ENCODE measurements around the gene SPATC1L.

Gene SPATC1L

DNA sequence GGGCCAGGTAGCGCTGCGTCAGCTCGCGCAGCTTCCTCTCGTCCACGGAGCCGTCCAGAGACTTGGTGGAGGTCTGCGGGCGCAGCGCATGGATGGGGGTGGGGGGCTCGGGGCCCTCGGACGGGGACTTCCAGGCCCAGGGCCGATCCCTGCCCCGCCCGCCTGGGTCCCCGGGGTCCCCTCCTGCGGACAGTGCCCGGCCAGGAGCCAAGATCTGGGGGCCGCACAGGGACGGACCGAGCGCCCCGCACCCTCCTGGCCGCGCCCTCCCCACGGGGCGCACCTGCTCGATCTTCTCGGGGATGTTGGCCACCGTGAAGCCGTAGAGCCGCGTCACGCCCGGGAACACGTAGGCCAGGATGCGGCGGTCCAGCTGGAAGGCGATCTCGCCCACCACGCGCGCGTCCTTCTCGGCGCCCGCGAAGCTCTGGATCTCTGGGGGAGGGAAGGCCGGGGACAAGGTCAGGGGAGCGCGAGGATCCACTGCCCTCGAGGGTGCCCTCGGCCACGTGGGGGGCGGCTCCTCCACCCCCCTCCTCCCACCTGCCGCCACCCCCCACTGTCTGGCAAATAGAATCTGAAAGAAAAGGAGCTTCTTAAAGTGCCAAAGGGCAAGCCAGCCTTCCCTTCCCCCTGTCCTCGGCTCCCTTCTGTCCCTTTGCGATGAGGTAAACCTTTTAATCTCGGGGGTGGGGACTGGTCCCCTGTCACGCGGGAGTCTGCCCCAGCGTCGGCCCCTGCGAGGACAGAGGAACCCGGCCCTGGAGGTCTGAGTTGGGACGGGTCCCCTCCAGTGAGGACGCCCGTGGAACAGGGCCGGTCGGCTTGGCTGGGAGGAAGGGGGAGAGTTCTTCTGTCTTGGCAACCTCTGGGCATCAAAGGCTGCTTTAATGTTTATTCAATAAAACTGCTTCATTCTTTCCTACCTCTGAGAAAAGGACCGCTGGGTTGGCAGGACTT, 22.3 kb downstream of the SPATC1L start:
- DNase-seq (ENCODE audit: low read depth): no peak

- no peak for DNase-seq (ENCODE audit: low read depth)
Measured at GRCh38 chr21:46160907-46161632, 23.2 kb downstream of the SPATC1L start.

DNA sequence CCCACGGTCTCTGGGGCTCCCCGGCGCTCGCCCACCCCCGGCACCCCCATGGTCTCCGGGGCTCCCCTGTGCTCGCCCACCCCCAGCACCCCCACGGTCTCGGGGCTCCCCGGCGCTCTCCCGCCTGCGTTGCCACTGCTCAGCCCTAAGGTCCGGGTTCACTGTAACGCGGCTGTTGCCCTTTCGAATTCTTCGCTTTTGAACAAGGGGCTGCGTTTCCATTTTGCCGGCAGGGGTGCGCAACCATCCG, 23.7 kb downstream of the SPATC1L start:
- no peak for DNase-seq (ENCODE audit: low read depth)

- DNase-seq (ENCODE audit: low read depth): no peak
Measured at GRCh38 chr21:46159841-46160656, 24.2 kb downstream of the SPATC1L start.

DNA sequence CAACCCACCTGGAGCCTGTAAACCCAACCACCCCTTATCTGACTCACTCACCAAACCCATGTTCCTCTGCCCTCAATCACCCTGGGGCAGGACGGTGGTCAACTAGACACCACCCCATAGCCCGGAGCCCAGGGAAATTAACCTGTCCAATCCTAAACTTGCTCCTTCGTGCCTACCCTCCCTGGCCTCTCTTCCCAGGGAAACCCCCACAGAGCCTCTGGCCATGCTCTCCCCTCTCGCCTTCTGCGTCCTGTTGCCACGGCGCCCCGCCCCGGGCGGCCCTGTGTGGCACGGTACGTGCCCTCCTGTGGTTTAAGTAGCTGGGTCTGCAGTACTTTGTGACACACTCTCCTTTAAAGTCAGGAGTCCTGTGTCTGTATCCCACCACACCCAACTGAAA, 24.9 kb downstream of the SPATC1L start:
- DNase-seq (ENCODE audit: low read depth): no peak

- no peak for DNase-seq (ENCODE audit: low read depth)
Measured at GRCh38 chr21:46158666-46159300, 25.5 kb downstream of the SPATC1L start.

GRCh38 chr21:46157987-46158451, 26.2 kb downstream of the SPATC1L start:
- DNase-seq (ENCODE audit: low read depth): no peak

GRCh38 chr21:46157396-46157986, 26.8 kb downstream of the SPATC1L start:
- DNase-seq (ENCODE audit: low read depth): no peak

DNA sequence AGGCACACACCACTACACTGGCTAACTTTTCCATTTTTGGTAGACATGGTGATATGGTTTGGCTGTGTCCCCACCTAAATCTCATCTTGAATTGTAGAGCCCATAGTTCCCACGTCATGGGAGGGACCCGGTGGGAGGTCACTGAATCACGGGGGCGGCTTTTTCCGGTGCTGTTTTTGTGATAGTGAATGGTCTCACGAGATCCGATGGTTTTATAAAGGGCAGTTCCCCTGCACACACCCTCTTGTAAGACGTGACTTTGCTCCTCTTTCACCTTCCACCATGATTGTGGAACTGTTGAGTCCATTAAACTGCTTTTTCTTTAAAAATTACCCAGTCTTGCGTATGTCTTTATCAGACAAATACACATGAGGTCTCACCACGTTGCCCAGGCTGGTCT, 27.6 kb downstream of the SPATC1L start:
- DNase-seq (ENCODE audit: low read depth): no peak

DNA sequence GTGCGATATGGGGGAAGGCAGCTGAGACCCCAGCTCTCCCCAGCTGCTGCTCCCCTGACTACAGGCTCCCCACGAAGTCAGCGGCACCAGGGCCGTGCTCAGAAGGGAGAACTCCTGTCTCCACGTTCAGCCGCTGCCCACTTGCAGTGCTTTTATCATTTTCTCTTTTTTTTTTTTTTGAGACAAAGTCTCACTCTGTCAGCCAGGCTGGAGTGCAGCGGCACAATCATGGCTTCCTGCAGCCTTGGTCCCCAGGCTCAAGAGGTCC, 27.9 kb downstream of the SPATC1L start:
- no peak for DNase-seq (ENCODE audit: low read depth)

- DNase-seq (ENCODE audit: low read depth): no peak
Measured at GRCh38 chr21:46155514-46156377, 28.5 kb downstream of the SPATC1L start, which contains the start of gene FTCD. Gene FTCD, minus strand, starts transcription at chr21:46155579. Its CDS starts 56 bp downstream, at chr21:46155523.

DNA sequence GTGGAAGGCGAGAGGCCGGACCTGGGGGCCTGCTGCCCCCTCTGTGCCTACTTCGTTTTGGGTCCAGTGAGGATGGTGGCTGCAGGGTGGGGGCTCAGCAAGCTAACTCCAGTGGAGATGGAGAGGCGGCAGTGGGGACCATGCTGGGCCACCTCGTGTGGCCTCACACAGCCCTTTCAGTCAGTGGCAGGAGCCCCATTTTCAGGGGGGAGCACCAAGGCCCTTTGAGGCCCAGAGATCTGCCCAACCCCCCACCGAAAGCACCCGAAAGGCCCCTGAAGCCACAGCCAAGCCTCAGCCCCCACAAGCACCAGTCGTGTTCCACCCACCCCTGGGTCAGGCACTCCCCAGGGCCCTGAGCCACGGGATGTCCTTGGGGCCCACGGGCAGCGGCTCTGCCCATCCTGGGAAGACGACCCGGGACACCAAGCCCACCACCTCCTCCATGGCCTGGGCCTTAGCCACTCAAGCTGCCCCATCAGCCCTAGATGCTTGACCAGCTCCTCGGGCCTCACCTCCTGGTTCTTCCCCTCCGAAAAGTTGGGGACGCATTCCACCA, 29.2 kb downstream of the SPATC1L start:
- no peak for DNase-seq (ENCODE audit: low read depth)

GRCh38 chr21:46154155-46154954, 29.9 kb downstream of the SPATC1L start:
- DNase-seq (ENCODE audit: low read depth): no peak

- DNase-seq (ENCODE audit: low read depth): peak; percentile 28
Measured at GRCh38 chr21:46153247-46154154, 30.8 kb downstream of the SPATC1L start.

GRCh38 chr21:46152927-46153246, 31.4 kb downstream of the SPATC1L start:
- DNase-seq (ENCODE audit: low read depth): no peak

GRCh38 chr21:46151989-46152926, 32.0 kb downstream of the SPATC1L start:
- DNase-seq (ENCODE audit: low read depth): no peak

- DNase-seq (ENCODE audit: low read depth): no peak
Measured at GRCh38 chr21:46151261-46151988, 32.8 kb downstream of the SPATC1L start.

All from activated T-cell treated with anti-CD3 and anti-CD28 coated beads for 24 hours (primary cell).